ENCODE measurements around the gene SNX5. TPM values are rescaled to one million over a fixed set of nuclear protein-coding genes. Genes with fewer than 3 reads are reported as not detected.

Gene SNX5
- polyA plus RNA-seq, 1 donor (not counting 4 experiments of a cell fraction or from before 2014, with no cell fraction given) = 187 TPM

- FAIRE-seq = no peak
- H3K9me3 ChIP-seq (ENCODE audit: control insufficient read depth, low read depth, low read length) = no peaks in the 10 kb centered on the region
- H3K79me2 ChIP-seq (ENCODE audit: control insufficient read depth, insufficient read depth, low read length) = no peaks in the 10 kb centered on the region
- no peak overlapping the region for H2AFZ ChIP-seq (ENCODE audit: control insufficient read depth, low read length)
- no peak for DNase-seq (ENCODE audit: low read depth, low spot score)
- peaks cover 4% of the 10 kb centered on the region for H3K27me3 ChIP-seq (ENCODE audit: control insufficient read depth, extremely low read depth, insufficient read depth, low read length)
- no peaks in the 10 kb centered on the region for H4K20me1 ChIP-seq (ENCODE audit: control insufficient read depth, extremely low read depth, insufficient read depth, low read length)
- no peak for TF ChIP-seq CTCF (optimal IDR thresholded peaks at IDR 0.05 in 1 of 3, IDR thresholded peaks at IDR 0.05 in 1 of 3, conservative IDR thresholded peaks at IDR 0.05 in 1 of 3; ENCODE audit: extremely low read depth in 1 of 3, insufficient read depth in 2 of 3, low read length in 3 of 3)
- no peak for TF ChIP-seq EZH2 (IDR thresholded peaks at IDR 0.05; ENCODE audit: low read length)
- no peak overlapping the region for H3K27ac ChIP-seq (ENCODE audit: control insufficient read depth, insufficient read depth, low read length)
- H3K36me3 ChIP-seq (ENCODE audit: control insufficient read depth in 2 of 2, extremely low read depth in 1 of 2, insufficient read depth in 2 of 2, low read length in 2 of 2) = no peaks in the 10 kb centered on the region
- dilution Hi-C loops (cut with MboI; ENCODE audit: extremely low pct_ligation_motif_present, low sequenced_read_pairs) = no loop called here
- H3K9me1 ChIP-seq (ENCODE audit: control insufficient read depth, extremely low read depth, insufficient read depth, low read length) = no peaks in the 10 kb centered on the region
- H3K4me3 ChIP-seq (ENCODE audit: control insufficient read depth in 2 of 3, extremely low read depth in 1 of 3, insufficient read depth in 2 of 3, low read depth in 1 of 3, low read length in 3 of 3) = no peak overlapping the region
- H3K4me1 ChIP-seq (ENCODE audit: control insufficient read depth, extremely low read depth, insufficient read depth, low read length) = no peaks in the 10 kb centered on the region
- no peak overlapping the region for H3K9ac ChIP-seq (ENCODE audit: control insufficient read depth, extremely low read depth, insufficient read depth, low read length)
- no peak overlapping the region for H3K4me2 ChIP-seq (ENCODE audit: control insufficient read depth, extremely low read depth, insufficient read depth, low read depth, low read length)
Measured at GRCh38 chr20:17917832-17918618, 50.6 kb downstream of the SNX5 start.

GRCh38 chr20:17916433-17916891, 52.1 kb downstream of the SNX5 start:
- DNase-seq (ENCODE audit: low read depth, low spot score) = no peak
- H2AFZ ChIP-seq (ENCODE audit: control insufficient read depth, low read length) = no peak overlapping the region
- H3K36me3 ChIP-seq (ENCODE audit: control insufficient read depth in 2 of 2, extremely low read depth in 1 of 2, insufficient read depth in 2 of 2, low read length in 2 of 2) = no peaks in the 10 kb centered on the region
- H4K20me1 ChIP-seq (ENCODE audit: control insufficient read depth, extremely low read depth, insufficient read depth, low read length) = no peaks in the 10 kb centered on the region
- H3K4me3 ChIP-seq (ENCODE audit: control insufficient read depth in 2 of 3, extremely low read depth in 1 of 3, insufficient read depth in 2 of 3, low read depth in 1 of 3, low read length in 3 of 3) = no peak overlapping the region
- H3K4me1 ChIP-seq (ENCODE audit: control insufficient read depth, extremely low read depth, insufficient read depth, low read length) = no peaks in the 10 kb centered on the region
- H3K9me1 ChIP-seq (ENCODE audit: control insufficient read depth, extremely low read depth, insufficient read depth, low read length) = no peaks in the 10 kb centered on the region
- H3K9me3 ChIP-seq (ENCODE audit: control insufficient read depth, low read depth, low read length) = no peaks in the 10 kb centered on the region
- H3K27ac ChIP-seq (ENCODE audit: control insufficient read depth, insufficient read depth, low read length) = no peak overlapping the region
- no peak overlapping the region for H3K9ac ChIP-seq (ENCODE audit: control insufficient read depth, extremely low read depth, insufficient read depth, low read length)
- TF ChIP-seq CTCF (optimal IDR thresholded peaks at IDR 0.05 in 1 of 3, IDR thresholded peaks at IDR 0.05 in 1 of 3, conservative IDR thresholded peaks at IDR 0.05 in 1 of 3; ENCODE audit: extremely low read depth in 1 of 3, insufficient read depth in 2 of 3, low read length in 3 of 3) (no peak), EZH2 (IDR thresholded peaks at IDR 0.05; ENCODE audit: low read length) (no peak)
- no peaks in the 10 kb centered on the region for H3K79me2 ChIP-seq (ENCODE audit: control insufficient read depth, insufficient read depth, low read length)
- FAIRE-seq = no peak
- H3K4me2 ChIP-seq (ENCODE audit: control insufficient read depth, extremely low read depth, insufficient read depth, low read depth, low read length) = no peak overlapping the region
- dilution Hi-C loops (cut with MboI; ENCODE audit: extremely low pct_ligation_motif_present, low sequenced_read_pairs) = no loop called here
- H3K27me3 ChIP-seq (ENCODE audit: control insufficient read depth, extremely low read depth, insufficient read depth, low read length) = peaks cover 4% of the 10 kb centered on the region

Data from keratinocyte (primary cell).